Putamen (tissue), 1 donor: ENCODE measurements around the gene PUDP.
"Not testable (repeated sequence)": the region's sequence is repeated elsewhere in the genome, so short reads cannot be mapped to it uniquely, and the experiment has no call there.

Experiments
- DNase-seq: peaks from one replicate; pipeline ENCODE4 v3.0.0-alpha.2; 2016; ENCODE audit warnings: low spot score

The PUDP gene

DNA sequence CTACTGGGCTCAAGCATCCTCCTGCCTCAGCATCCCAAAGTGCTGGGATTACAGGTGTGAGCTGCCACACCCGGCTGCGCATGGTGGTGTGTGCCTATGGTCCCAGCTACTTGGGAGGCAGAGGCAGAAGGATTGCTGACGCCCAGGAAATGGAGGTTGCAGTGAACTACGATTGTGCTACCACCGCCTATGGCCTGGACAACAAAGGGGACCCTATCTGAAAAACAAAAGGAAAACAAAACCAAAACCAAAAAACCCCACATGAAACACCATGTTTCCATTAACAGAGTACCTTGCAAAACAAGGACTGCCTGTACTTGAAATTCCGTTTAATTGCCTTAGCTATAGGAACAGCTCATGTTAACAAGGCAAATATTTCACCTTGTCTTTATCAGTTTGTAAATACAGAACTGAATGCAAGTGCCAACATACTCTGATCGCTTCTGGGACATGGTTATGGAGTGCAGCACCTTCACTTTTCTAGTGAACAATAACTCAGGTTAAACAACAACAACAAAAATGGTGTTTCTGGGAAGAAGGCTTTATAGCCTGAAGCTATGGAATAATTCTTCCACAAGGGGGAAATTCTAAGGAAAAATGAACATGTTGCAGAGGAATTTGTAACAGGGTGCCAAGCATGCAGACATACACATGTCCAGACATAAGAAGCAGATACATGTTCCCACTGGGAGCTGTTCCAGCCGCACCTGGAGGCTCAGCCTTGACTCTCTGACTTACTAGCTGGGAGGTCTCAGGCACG is 73.6 kb downstream of the PUDP start:
- DNase-seq = no peak

DNA sequence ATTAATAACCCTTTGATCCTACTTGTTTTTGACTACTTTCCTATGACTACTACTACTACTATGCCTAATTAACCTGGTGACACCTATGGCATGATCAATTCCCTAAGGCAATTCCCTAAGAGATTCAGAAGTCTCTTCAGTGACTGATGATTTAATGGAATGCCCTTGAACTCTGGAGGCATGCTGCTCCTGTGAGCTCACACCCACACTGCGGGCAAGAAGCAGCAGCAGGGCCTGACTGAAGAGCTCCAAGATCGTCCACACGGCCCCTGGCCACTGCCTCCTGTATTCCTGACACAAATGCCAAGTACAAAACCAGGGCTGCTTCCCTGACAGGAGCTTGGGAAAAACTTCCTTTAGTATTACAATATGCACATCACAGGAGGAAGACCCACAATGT is 74.6 kb downstream of the PUDP start:
- DNase-seq = no peak

DNA sequence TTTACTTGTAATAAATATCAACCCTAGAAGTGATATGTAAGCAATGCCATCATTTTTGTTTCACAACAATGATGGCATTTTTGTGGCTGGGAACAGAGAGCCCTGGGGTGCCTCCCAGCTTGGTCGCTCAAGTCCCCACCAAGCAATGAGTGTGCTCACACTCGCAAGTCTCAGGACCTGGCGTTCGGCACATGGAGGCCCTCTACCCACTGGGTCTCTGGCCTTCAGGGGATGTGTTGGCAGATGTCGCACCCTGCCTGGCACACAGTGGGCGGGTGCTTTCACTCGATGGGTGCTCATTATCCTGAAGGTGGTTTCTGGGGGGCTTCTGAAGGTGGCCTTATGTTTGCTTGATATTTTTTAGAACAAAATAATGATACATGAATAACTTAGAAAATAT is 75.1 kb downstream of the PUDP start:
- no peak for DNase-seq

DNA sequence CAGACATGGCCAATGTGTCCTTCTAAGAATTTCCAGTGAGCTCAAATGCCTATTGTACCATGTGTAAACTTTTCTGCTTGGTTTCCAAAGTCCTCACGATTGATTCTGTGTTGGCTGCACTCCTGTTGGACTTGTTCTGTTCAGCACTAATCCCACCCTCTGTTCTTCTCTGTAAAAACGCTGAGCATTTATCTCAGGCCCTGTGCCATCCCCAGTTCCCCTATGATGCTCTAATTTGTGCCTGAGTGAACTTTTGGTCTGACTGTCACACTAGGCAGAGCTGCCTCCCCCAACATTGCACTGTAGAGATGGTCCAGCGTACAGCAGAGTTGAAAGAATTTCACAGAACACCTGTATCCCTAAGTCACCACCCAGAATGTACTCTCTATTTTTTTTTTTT is 76.6 kb downstream of the PUDP start:
- no peak for DNase-seq

DNA sequence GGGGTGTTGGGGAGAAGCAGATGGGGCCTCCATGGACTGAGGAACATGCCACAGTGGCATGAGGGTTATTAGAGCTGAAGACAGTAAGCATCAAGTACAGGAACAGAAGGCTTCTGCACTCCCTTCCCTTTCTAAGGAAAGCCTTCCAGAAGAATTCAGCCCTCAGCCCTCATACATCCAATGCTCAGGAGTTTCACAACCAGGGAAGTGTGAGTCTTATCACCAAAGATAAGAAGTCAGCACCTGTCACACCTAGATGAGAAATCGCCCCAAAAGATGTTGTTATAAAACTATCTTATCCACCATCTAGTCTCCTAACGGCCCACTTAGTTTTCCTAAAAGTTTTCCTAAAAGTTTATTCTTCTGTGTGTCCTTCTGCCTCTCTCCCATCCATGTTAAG is 78.4 kb downstream of the PUDP start:
- DNase-seq = no peak

DNA sequence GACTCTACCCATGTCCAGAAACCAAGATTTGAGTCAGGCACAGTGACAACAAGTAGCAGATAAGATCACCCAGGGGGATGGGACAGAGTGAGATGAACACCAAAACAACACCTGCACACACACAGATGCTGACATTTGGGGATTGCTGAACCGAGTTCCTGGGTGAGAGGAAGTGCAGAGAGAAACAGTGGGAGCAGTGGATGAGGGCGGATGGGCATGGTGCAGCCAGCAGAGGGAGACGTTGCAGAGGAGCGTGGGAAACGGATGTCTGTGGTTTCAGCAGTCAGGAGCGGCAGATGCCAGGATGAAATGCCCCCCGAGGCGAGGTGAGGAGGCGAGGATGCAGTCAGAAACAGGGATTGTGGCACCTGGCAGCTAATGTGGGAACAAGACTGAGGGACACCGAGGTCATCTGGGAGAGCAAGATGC is 79.0 kb downstream of the PUDP start:
- no peak for DNase-seq

DNA sequence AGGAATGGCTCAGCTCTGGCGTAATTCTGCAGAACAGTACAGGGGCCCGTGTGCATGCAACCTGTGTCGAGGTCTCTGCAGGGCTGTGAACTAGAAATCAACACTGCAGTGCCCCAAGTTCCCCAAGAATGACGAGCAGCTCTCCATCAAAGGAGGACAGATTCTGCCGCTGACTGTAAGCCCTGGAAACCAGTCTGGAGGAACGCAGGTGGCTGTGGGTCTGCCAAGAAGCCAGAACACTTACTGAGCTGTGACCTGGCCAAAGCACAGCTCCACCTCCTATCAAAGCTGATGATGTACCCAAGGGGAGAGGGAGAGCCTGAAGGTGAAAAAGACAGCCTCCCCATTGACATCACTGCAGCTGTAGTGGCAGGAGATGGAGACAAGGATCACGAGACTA is 80.7 kb downstream of the PUDP start:
- DNase-seq = no peak

DNA sequence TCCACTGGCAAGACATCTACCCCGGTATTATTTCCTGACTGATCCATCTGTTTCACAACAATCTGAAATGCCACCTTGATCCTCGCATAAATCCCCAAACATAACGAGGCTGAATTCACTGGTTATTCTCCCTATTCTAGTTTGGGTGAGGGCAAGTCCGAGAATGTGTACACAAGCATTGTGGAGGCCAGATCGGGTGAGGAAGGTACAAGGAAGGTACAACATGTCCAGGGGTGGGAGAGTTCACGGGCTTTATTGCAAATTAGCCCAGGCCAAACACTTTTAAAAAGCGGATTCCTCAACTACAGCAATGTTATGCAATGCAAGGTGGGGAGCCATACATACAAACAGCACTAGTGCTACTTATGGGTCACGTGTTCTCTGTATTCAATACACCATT is 82.5 kb downstream of the PUDP start:
- DNase-seq = no peak

DNA sequence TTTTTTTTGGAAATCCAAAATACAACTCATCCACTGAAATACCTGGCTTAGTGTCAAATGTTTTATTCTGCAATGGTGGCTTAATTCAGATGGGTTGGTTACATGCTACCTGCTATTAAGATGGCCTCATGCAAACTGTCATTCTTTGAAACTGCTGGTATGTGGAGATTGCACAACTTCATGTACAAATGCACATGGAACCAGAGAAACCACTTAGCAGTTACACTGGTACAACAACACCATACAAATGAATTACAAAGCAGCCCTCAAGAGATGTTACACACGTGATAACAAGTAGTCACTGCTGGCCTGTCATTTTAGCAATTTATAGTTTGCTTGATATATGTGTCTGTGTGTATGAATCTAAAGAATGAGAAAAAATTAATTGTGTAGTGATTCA is 85.0 kb downstream of the PUDP start:
- DNase-seq = no peak

DNA sequence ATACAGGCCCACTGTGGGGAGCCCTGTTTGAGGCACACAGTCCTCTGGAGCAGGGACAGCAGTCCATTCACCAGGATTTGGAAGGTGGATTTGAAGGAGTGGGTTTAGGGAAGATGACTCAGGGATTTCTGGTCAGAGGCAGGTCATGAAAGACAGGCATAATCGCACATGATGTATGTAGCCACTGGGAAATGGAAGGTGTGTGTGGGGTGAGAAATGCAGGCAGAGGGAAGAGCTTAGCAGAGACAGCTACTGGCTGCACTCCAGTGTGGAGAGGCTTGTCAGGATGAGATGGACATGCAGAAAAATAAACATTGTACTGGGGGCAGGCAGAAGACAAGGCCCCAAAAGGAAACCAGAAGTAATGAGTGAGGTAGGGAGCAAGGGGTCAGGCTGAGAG is 85.7 kb downstream of the PUDP start:
- DNase-seq = no peak

DNA sequence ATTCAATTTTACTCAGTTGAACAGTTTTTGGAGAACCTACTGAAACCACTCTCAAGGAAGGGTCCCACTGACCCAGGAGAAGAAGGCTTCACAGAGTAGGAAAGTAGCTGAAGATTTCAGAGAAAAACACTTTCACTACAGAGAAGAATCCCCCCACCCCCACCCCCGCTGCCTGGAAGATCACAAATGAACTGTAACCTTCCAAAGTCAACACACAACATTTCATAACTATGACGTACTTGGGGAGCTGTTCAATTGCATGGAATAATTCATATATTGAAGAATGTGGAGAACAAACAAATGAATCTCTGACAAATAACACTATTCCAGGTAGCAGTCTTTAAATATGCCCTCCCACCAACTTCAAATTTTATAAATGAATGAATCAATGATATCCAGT is 86.5 kb downstream of the PUDP start:
- DNase-seq = no peak

DNA sequence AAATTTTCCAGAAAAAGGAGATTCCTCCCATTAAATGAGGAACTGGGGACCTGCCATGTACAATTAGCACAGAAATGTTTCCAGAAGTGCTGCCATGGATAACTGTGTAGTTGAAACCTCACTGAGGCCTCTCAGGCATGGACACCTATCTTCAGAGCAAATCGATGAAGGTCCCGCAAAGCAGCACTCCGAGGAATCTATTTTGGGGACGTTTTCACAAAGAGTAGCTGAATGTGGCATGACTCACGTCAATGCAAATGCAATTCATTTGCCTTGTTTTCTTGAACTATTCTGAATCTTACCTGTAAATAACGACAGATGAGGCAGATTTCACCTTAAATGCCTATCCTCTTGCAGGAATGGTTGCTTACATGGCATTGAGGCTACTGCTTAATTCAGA is 87.5 kb downstream of the PUDP start:
- no peak for DNase-seq

DNA sequence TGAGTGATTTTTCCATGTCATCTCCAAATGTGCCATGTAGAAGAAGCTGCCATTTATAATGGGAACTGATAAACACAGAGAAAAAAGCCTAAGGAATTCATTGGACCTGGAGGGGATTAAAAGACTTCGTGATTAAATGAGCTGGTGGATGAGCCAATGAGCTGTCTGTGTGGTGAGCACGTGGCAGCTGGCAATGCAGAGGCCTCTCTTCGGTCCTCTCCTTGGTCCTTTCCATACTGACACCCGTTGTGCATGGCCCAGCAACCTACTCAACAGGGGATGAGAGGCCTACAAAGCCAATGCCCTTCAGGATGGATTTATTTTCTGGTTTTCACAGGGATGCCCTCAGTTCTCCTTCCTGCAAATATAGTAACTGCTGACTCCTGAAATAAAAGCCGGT is 88.1 kb downstream of the PUDP start:
- no peak for DNase-seq

DNA sequence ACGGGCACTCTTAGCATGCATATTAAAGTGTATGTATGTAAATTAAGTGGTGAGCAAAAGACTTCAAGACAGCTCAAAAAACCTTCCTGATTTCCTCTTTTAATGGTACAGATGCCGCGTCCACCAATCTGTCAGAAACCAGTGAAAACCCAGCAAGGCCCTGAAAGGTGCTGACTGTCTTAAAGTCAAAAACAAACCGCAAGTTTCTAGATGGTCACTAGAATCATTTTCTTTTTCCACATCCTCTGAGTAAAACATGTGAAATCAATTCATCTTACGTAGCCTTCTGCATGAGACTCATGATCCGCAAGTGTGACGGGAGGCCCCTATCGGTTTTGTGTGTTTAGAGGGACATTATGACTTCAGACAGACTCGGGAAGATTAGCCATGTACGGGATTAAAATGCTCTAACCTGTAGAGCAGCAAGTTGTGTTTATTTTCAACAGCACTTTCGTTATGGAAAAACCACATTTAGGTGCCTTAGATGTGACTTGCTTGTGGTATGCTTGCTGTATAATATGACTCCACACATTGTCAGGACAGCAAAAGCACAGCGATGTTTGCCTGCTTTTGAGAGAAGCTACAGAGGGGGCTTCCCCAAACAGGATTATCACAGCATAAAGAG is 88.6 kb downstream of the PUDP start:
- no peak for DNase-seq

DNA sequence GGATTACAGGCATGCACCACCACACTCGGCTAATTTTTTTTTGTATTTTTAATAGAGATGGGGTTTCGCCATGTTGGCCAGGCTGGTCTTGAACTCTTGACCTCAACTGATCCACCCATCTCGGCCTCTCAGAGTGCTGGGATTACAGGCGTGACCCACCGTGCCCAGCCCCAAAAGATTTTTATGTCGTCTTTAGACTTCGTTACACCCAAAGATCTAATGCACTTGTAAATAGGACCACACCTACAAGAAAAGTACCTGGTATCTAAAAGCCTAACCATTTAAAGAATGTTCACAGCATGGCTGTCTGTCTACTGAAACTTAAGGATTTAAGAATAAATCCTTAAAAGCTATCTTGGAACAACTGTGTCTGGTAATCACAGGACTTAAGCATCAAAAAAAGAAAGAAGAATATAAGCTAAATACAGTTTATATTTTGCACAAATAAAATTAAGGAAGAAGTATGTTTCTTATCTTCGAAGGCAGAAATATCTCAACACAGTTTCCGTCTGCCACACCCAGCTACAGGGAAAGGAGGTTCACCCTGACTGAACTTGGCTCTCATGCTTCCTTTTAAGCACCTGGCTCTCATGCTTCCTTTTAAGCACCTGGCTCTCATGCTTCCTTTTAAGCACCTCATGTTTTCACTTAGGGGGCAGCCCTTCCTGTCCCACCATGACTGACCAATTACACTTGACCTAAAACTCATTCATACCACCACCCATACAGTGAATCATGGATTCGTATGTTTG is 92.4 kb downstream of the PUDP start:
- no peak for DNase-seq

DNA sequence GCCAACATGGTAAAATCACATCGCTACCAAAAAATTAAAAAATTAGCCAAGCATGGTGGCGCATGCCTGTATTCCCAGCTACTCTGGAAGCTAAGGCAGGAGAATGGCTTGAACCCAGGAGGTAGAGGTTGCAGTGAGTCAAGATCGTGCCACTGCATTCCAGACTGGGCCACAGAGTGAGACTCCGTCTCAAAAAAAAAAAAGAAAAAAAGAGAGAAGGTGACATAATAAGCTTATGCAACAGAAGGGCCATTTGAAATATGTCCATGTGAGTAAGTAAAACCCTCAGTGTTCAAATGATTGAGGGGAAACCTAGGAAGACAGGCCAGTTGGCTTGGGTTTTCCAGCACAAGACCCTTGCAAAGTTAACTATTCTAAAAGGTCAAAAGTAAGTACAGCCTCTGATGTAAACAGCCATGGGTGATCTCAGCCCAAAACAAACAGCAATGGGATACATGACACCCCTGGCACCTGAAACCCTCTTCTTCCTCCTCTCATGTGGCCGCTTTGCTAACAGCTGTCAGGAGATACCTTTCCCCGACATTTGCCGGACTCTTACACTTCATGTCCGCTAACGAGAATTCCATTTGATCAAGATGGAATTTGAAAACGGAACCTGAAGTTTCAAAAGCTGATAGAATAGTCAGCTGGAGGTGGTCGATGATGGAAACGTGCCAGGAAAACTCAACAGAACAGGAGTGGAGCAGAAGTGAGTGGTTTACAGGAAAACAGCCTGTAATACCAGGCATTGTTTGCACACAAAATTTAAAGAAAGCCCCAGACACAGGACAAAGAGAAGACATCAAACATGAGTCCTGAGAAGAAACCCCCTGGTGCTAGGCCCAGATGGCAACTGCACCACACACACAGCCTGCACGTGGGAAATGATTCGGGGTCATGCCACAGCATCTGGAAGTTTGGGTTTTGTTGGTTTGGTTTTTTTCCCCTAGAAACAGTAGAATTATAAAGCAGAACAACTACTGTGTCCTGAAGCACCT is 93.4 kb downstream of the PUDP start:
- no peak for DNase-seq

DNA sequence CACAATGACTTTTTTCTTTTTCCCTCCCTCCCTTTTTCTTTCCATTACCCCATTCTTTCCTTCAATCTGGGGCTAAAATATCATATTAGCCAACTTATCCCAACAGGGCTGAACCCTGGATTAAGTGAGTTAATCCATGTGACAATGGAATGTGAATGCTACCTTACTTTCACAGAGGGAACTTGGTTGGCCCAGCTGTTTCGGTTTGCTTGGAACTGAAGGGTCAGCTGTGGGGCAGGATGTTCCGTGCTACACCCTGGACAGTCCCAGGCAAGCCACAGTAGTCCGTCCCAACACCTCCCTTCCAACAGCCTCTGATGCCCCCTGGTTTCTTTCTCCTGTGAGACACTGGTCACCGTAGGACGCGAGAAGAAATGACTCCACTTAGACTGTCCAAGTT is 95.4 kb downstream of the PUDP start:
- DNase-seq = no peak

DNA sequence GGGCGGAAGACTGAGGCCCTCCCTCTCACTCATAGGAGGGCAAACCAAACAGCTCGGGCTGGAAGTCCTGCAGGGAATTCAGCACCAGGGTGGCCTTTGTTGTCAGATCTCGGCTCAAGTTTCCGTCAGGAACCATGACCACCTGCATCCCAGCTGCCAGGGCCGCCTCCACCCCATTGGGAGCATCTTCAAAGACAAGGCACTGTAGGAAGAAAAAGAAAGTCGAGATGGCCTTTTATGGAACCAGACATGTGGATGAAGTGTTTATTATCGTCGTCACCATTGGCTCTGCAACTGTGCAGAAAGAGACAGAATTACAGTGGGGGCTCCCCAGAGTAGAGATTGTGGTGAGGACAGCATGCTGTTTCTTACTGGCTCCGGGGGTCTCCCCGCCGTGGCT is 97.7 kb downstream of the PUDP start:
- no peak for DNase-seq

DNA sequence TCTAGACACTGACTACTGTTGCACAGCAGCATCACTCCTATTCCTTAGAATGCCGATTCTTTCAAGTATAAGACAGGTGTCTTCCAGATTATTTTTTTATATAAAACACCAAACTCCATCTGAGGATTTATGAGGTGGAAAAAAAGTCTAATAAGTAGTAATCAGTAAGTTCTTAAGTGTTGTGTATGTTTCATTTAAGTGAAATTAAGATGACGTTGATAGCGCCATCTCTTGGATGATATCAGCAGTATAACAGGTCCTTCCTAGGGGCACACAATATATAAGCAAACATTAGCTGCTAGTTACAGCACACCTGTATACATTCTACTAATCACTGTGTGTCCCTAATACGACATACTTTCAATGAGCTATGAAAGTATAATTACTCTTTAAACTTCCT is 100.0 kb downstream of the PUDP start:
- no peak for DNase-seq

DNA sequence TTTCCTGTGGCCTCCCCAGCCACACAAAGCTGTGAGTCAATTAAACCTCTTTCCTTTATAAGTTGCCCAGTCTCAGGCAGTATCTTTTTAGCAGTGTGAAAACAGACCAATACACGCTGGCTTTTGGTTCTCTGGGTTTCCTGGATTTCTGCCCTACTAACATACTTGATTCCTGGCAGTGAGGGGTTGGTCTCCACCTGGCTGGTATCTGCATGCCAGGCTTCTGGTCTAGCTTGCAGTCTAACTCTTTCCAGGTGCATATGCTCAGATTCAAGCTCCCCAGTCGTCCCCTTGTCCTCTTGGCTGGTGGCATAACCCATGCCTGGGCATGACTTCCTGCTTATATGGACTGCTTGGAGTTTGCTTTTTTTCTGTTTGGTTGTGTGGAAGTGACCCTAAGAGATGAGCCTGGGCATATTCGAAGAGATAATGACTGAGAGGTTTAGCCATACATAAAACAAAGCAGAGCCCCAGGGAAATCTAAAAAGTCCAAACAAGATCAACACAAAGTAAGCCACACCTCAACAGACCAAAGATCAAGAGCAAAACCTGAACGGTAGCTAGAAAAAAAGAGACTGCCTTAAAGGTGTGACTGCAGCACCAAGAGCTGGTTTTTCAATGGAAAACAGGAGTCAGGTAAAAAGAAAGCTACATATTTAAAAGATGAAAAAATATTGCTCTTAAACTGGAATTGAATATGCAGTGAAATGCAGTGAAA is 102.6 kb downstream of the PUDP start:
- DNase-seq = no peak

DNA sequence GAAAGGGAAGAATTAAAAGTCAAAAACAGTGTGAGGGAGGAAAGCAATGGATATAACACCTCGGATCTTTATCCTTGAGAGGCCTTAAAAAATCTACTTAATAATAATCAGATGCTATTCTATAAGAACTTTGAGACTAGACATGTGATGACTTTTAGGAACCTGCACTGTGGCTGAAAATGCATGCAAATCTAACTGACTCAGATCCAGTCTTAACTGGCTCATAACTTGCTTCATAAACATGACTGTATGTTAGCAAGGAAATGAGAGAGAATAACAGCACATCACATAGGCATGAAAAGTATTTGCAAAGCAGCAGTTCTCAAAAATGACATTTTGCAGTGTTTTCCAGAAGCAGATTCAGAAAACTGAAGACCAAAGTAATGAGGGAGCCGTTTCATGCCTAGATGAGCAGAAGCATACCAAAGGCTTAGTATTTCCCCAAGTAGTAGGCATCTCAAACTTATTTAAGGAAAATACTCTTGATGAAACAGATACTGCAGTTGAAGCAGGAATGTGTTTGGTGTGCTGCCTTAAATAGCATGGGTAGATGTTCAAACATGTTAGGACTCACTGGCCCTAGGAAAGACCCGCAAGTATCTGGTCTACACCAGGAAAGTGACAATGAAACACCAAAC is 104.0 kb downstream of the PUDP start:
- DNase-seq = not testable (repeated sequence)
